HepG2 (cell line): ENCODE measurements around the gene BCAS3. TPM values are rescaled to one million over a fixed set of nuclear protein-coding genes. Genes with fewer than 3 reads are reported as not detected.

ENCODE experiments used
- ATAC-seq: fragments of 200-7000 bp; cut with Tn5 transposase; 3 replicates; pipeline ENCODE4 v1.9.1; 2020; ENCODE audit warnings: mild to moderate bottlenecking, moderate library complexity
- BruUV-seq: library from RNA; stranded (reverse); fragments of 400-500 nt; replicated peaks from 2 replicates; lab custom pipeline; 2021; lab: Mats Ljungman, UMichigan
- CTCF ChIA-PET: fragments of 300-600 bp; formaldehyde crosslinking; extraction: SDS; loops from one replicate; lab custom pipeline; 2021; ENCODE audit warnings: low total read pairs, inconsistent platforms, low intra/inter-chr PET ratio; lab: Yijun Ruan, JAX
- POLR2A ChIA-PET: fragments of 350-600 bp; sonication (Branson Sonifier 250); formaldehyde crosslinking; loops from one replicate; lab custom pipeline; 2020; ENCODE audit warnings: antibody characterized with exemption, inconsistent platforms; lab: Yijun Ruan, JAX
- DNase-seq: peaks from one replicate; pipeline ENCODE4 v3.0.0-alpha.2; 2015; ENCODE audit warnings: low spot score
- FAIRE-seq: peaks from 3 replicates; lab custom pipeline; 2011; peaks lifted over from hg19 to GRCh38; lab: Jason Lieb, UNC
- H2AFZ ChIP-seq: one replicate; pipeline ENCODE4 v1.6.1; 2011; ENCODE audit warnings: low read length, inconsistent platforms
- H3K27ac ChIP-seq: fragments of 300-600 bp; 3 replicates; pipeline ENCODE4 v1.8.0; 2011; ENCODE audit warnings: mixed run types, mild to moderate bottlenecking, mixed read lengths, low read length, inconsistent platforms; ENCODE audit not compliant: insufficient read depth; ENCODE audit errors: extremely low read length
- H3K27me3 ChIP-seq, 2 experiments: fragments of 200-600 bp in 1 of 2; 2 replicates in 1 of 2; 3 replicates in 1 of 2; pipeline versions ENCODE4 v1.6.0 to v1.8.0; 2011; ENCODE audit warnings: low read length in 2 of 2, mild to moderate bottlenecking in 2 of 2, moderate library complexity in 2 of 2, inconsistent platforms in 1 of 2; ENCODE audit not compliant: insufficient read depth in 2 of 2, control insufficient read depth in 1 of 2
- H3K36me3 ChIP-seq, 2 experiments: fragments of 200-600 bp in 1 of 2; replicated peaks in 1 of 2; 2 replicates in 1 of 2; 3 replicates in 1 of 2; pipeline versions ENCODE4 v1.5.1 to v1.8.0; 2011; ENCODE audit warnings: low read length in 2 of 2, inconsistent platforms in 1 of 2; ENCODE audit not compliant: insufficient read depth in 2 of 2, control insufficient read depth in 1 of 2
- H3K4me1 ChIP-seq: 2 replicates; pipeline ENCODE4 v1.5.1; 2012; ENCODE audit warnings: low read length, inconsistent platforms; ENCODE audit not compliant: insufficient read depth
- H3K4me2 ChIP-seq: 2 replicates; pipeline ENCODE4 v1.6.0; 2011; ENCODE audit warnings: low read depth, low read length, inconsistent platforms
- H3K4me3 ChIP-seq, 3 experiments: fragments of 200-600 bp in 1 of 3; sonication (generic), shearing (Covaris generic) in 1 of 3; replicated peaks in 1 of 3; 2 replicates each; pipeline ENCODE4 v1.5.1; 2011 to 2016; ENCODE audit warnings: low read length in 3 of 3, inconsistent platforms in 2 of 3, low read depth in 2 of 3, mild to moderate bottlenecking in 2 of 3, control low read depth in 1 of 3, mixed read lengths in 1 of 3; ENCODE audit not compliant: insufficient read depth in 1 of 3
- H3K79me2 ChIP-seq: one replicate; pipeline ENCODE4 v1.6.1; 2011; ENCODE audit warnings: low read length, inconsistent platforms; ENCODE audit not compliant: insufficient read depth
- H3K9ac ChIP-seq: 2 replicates; pipeline ENCODE4 v1.6.0; 2011; ENCODE audit warnings: mild to moderate bottlenecking, low read depth, low read length, inconsistent platforms; ENCODE audit not compliant: insufficient read depth
- H3K9me3 ChIP-seq: 2 replicates; pipeline ENCODE4 v1.5.1; 2012; ENCODE audit warnings: mild to moderate bottlenecking, low read length
- H4K20me1 ChIP-seq: 2 replicates; pipeline ENCODE4 v1.6.0; 2011; ENCODE audit warnings: inconsistent platforms, mild to moderate bottlenecking, low read length, moderate library complexity; ENCODE audit not compliant: insufficient read depth
- AHDC1 ChIP-seq: sonication (generic); formaldehyde crosslinking; IDR thresholded peaks from 2 replicates; pipeline ENCODE4 v1.5.1; 2020; ENCODE audit warnings: mild to moderate bottlenecking, missing genetic modification reagents, borderline replicate concordance
- CENPT ChIP-seq: sonication (generic); formaldehyde crosslinking; IDR thresholded peaks from 2 replicates; pipeline ENCODE4 v1.8.0; 2022; ENCODE audit warnings: low read depth, mild to moderate bottlenecking, moderate library complexity, missing genetic modification reagents
- HBP1 ChIP-seq: IDR thresholded peaks from 2 replicates; pipeline ENCODE4 v1.6.1; 2016; ENCODE audit warnings: low read depth, control low read depth
- KDM1A ChIP-seq: IDR thresholded peaks from 2 replicates; pipeline ENCODE4 v1.6.1; 2016; ENCODE audit warnings: missing compliant biosample characterization
- SKIL ChIP-seq: sonication (generic); formaldehyde crosslinking; IDR thresholded peaks from 2 replicates; pipeline ENCODE4 v1.8.0; 2022; ENCODE audit warnings: missing genetic modification reagents, mild to moderate bottlenecking, moderate library complexity, borderline replicate concordance
- THAP9 ChIP-seq: sonication (generic); formaldehyde crosslinking; IDR thresholded peaks from 2 replicates; pipeline ENCODE4; 2020; ENCODE audit warnings: missing genetic modification reagents, mild to moderate bottlenecking, borderline replicate concordance
- ZBTB1 ChIP-seq: sonication (generic); formaldehyde crosslinking; IDR thresholded peaks from 2 replicates; pipeline ENCODE4 v1.4.0; 2020; ENCODE audit warnings: missing genetic modification reagents, borderline replicate concordance
- ZBTB21 ChIP-seq: sonication (generic); formaldehyde crosslinking; IDR thresholded peaks from 2 replicates; pipeline ENCODE4 v1.4.0; 2020; ENCODE audit warnings: missing genetic modification reagents
- ZNF17 ChIP-seq: sonication (generic); formaldehyde crosslinking; IDR thresholded peaks from 2 replicates; pipeline ENCODE4 v1.5.0; 2020; ENCODE audit warnings: mild to moderate bottlenecking, missing genetic modification reagents
- ZNF605 ChIP-seq: sonication (generic); formaldehyde crosslinking; IDR thresholded peaks from 2 replicates; pipeline ENCODE4 v1.8.0; 2022; ENCODE audit warnings: mild to moderate bottlenecking, missing genetic modification reagents
- ZNF891 ChIP-seq: sonication (generic); formaldehyde crosslinking; IDR thresholded peaks from 2 replicates; pipeline ENCODE4 v1.5.0; 2020; ENCODE audit warnings: mild to moderate bottlenecking, missing genetic modification reagents
- WGBS: methylation state at CpG from one replicate; pipeline ENCODE4 v1.1.6; 2017; ENCODE audit warnings: low lambda C conversion rate; 5-methylcytosine and 5-hydroxymethylcytosine counted together
- in situ Hi-C: cut with HindIII; loops from 2 replicates; pipeline ENCODE4 v1.10.0; 2017; ENCODE audit warnings: low pct_unique_long_range_greater_than_20kb; ENCODE audit not compliant: extremely low pct_ligation_motif_present
- intact Hi-C: fragments of 100-400 bp; cut with micrococcal nuclease; formaldehyde crosslinking; loops from one replicate; pipeline ENCODE4 v1.10.0; 2022; ENCODE audit not compliant: unreplicated experiment
- polyA plus RNA-seq, 8 experiments: library from polyadenylated mRNA; depleted of rRNA in 3 of 8; stranded (reverse) in 7 of 8; unstranded in 1 of 8; fragments of >200 nt; fragmentation: Illumina TruSeq in 4 of 8; extraction: Trizol in 4 of 8; gene quantifications; 2 replicates each; pipeline versions ENCODE4 v1.2.1 to v1.2.3, GENCODE V29; 2011 to 2016; ENCODE audit warnings: low read depth in 4 of 8, missing spikeins in 1 of 8, mixed read lengths in 1 of 8; ENCODE audit not compliant: insufficient read depth in 1 of 8
- total RNA-seq, 5 experiments: library from RNA; depleted of rRNA; stranded (reverse); fragments of >200 nt; fragmentation: Illumina TruSeq; extraction: Trizol; gene quantifications; 2 replicates each; pipeline ENCODE4 v1.2.3, GENCODE V29; 2016; ENCODE audit warnings: low read depth in 1 of 5

Gene BCAS3
- total and polyA plus RNA-seq, 2 of the 13 experiments (the other 11 are each of a cell fraction or from before 2014, with no cell fraction given): 10.7 to 11.2 TPM

- H3K27ac ChIP-seq: no peak overlapping the region
- H3K9ac ChIP-seq: no peak overlapping the region
- FAIRE-seq: peak; percentile 4
- no peak for ATAC-seq
- no peaks in the 10 kb centered on the region for H3K27me3 ChIP-seq
- no peak for DNase-seq
- POLR2A ChIA-PET: no interaction called here
- H3K4me3 ChIP-seq: no peak overlapping the region
- H3K4me2 ChIP-seq: no peak overlapping the region
- CTCF ChIA-PET: no interaction called here
- intact Hi-C loops: no loop called here
- no peaks in the 10 kb centered on the region for H3K4me1 ChIP-seq
- in situ Hi-C loops: no loop called here
- no peaks in the 10 kb centered on the region for H4K20me1 ChIP-seq
- no TSS peak for BruUV-seq
- no peaks in the 10 kb centered on the region for H3K79me2 ChIP-seq
- no peaks in the 10 kb centered on the region for H3K36me3 ChIP-seq
- WGBS: 76% methylated on average over 4 of the region's 4 CpGs
- H3K9me3 ChIP-seq: 0 out of 2 replicates have a peak, but pooled peaks cover 6% of the 10 kb centered on the region
- no peak overlapping the region for H2AFZ ChIP-seq
- TF ChIP-seq ZNF605 (CRISPR knock-in tag): no peak
- TF ChIP-seq ZBTB1 (CRISPR knock-in tag): no peak
- no peak for TF ChIP-seq CENPT (CRISPR knock-in tag)
- TF ChIP-seq ZNF17 (CRISPR knock-in tag): no peak
- no peak for TF ChIP-seq THAP9 (CRISPR knock-in tag)
- no peak for TF ChIP-seq SKIL (CRISPR knock-in tag)
- TF ChIP-seq HBP1 (CRISPR knock-in tag): no peak
- no peak for TF ChIP-seq AHDC1 (CRISPR knock-in tag)
- TF ChIP-seq ZBTB21 (CRISPR knock-in tag): no peak
- TF ChIP-seq KDM1A (CRISPR knock-in tag): no peak
- no peak for TF ChIP-seq ZNF891
Measured at GRCh38 chr17:60749050-60749449, 71.4 kb downstream of the BCAS3 start.
